B cell (primary cell): Measurements from ENCODE around the gene LRRC45.

Experiments used
- EZH2 ChIP-seq: IDR thresholded peaks from 2 replicates; pipeline ENCODE4 v1.6.1; 2012; ENCODE audit warnings: borderline replicate concordance, low read depth, mild to moderate bottlenecking, moderate library complexity, low read length; ENCODE audit not compliant: insufficient read depth, poor library complexity, severe bottlenecking
- TF ChIP-seq, protein P1 (sequence below): fragments of 200-600 bp; IDR thresholded peaks from one replicate; pipeline ENCODE4 v1.8.0; 2022; ENCODE audit warnings: antibody characterized with exemption, mild to moderate bottlenecking

DNA sequence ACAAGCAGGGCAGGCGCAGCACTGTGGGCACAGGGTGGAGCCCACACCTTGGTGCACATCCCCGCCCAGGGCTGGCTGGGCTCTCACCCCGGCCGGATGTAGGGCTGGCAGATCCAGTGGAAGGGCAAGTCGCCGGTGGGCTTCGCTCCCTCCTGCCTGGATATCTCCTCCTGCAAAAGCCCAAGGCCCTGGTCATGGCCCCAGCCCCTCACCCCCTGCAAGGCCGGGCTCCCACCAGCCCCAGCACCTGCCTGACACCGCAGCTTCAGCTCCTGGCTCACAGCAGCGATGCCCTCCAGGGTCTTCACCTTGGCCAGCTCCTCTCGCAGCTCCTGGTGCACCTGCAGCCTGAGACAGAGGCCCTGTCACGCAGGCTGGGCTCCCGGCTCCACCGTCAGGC is 37.5 kb downstream of the LRRC45 start:
- TF ChIP-seq, protein P1, sequence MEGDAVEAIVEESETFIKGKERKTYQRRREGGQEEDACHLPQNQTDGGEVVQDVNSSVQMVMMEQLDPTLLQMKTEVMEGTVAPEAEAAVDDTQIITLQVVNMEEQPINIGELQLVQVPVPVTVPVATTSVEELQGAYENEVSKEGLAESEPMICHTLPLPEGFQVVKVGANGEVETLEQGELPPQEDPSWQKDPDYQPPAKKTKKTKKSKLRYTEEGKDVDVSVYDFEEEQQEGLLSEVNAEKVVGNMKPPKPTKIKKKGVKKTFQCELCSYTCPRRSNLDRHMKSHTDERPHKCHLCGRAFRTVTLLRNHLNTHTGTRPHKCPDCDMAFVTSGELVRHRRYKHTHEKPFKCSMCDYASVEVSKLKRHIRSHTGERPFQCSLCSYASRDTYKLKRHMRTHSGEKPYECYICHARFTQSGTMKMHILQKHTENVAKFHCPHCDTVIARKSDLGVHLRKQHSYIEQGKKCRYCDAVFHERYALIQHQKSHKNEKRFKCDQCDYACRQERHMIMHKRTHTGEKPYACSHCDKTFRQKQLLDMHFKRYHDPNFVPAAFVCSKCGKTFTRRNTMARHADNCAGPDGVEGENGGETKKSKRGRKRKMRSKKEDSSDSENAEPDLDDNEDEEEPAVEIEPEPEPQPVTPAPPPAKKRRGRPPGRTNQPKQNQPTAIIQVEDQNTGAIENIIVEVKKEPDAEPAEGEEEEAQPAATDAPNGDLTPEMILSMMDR: no peak
- no peak for TF ChIP-seq EZH2
